HepG2 (cell line): Measurements from ENCODE around the gene ELAVL3. TPM values are rescaled to one million over a fixed set of nuclear protein-coding genes. Genes with fewer than 3 reads are reported as not detected.
A peak's percentile ranks its signal among the peaks of the same experiment; 100 is the strongest.

Experiments used
- ATF1 ChIP-seq: IDR thresholded peaks from 2 replicates; pipeline ENCODE4 v1.6.1; 2016; ENCODE audit warnings: mild to moderate bottlenecking, control low read depth
- BRD4 ChIP-seq: sonication (generic); formaldehyde crosslinking; IDR thresholded peaks from 2 replicates; pipeline ENCODE4 v1.4.0; 2020; ENCODE audit warnings: missing genetic modification reagents
- CEBPG ChIP-seq: IDR thresholded peaks from 2 replicates; pipeline ENCODE4 v1.6.1; 2016
- CREB1 ChIP-seq, 2 experiments: fragments of 450-650 bp in 1 of 2; IDR thresholded peaks; 2 replicates each; pipeline ENCODE4 v1.6.1; 2016 to 2017; ENCODE audit warnings: control low read depth in 1 of 2, mild to moderate bottlenecking in 1 of 2, missing compliant biosample characterization in 1 of 2, missing genetic modification characterization in 1 of 2
- EED ChIP-seq: sonication (generic); formaldehyde crosslinking; IDR thresholded peaks from 2 replicates; pipeline ENCODE4 v1.5.0; 2020; ENCODE audit warnings: mild to moderate bottlenecking, missing genetic modification reagents
- HMG20A ChIP-seq: IDR thresholded peaks from 2 replicates; pipeline ENCODE4 v1.6.1; 2016; ENCODE audit warnings: borderline replicate concordance
- JUNB ChIP-seq: sonication (generic); formaldehyde crosslinking; IDR thresholded peaks from 2 replicates; pipeline ENCODE4 v1.8.0; 2022; ENCODE audit warnings: missing genetic modification reagents, mild to moderate bottlenecking, borderline replicate concordance
- PCBP2 ChIP-seq: fragments of 200-400 bp; formaldehyde crosslinking; optimal IDR thresholded peaks from 2 replicates; pipeline ENCODE3; 2018; ENCODE audit warnings: low read length, low read depth; ENCODE audit not compliant: poor library complexity, severe bottlenecking
- RAD51 ChIP-seq: fragments of 450-650 bp; IDR thresholded peaks from 2 replicates; pipeline ENCODE4 v1.6.1; 2016; ENCODE audit warnings: borderline replicate concordance
- SYNCRIP ChIP-seq: fragments of 200-400 bp; formaldehyde crosslinking; IDR thresholded peaks from 2 replicates; pipeline ENCODE4 v1.6.1; 2018; ENCODE audit warnings: mild to moderate bottlenecking, low read depth, low read length; ENCODE audit not compliant: insufficient read depth
- TBP ChIP-seq: sonication (generic); formaldehyde crosslinking; IDR thresholded peaks from 2 replicates; pipeline ENCODE4 v1.5.0; 2020; ENCODE audit warnings: missing genetic modification reagents
- TRIM24 ChIP-seq: sonication (generic); formaldehyde crosslinking; IDR thresholded peaks from 2 replicates; pipeline ENCODE4 v1.8.0; 2022; ENCODE audit warnings: mild to moderate bottlenecking, missing genetic modification reagents
- ZBTB20 ChIP-seq: sonication (generic); formaldehyde crosslinking; IDR thresholded peaks from 2 replicates; pipeline ENCODE4 v1.8.1; 2023; ENCODE audit warnings: missing genetic modification reagents, low read depth, mild to moderate bottlenecking, borderline replicate concordance
- ZNF326 ChIP-seq: sonication (generic); formaldehyde crosslinking; IDR thresholded peaks from 2 replicates; pipeline ENCODE4 v1.4.0; 2020; ENCODE audit warnings: missing genetic modification reagents, borderline replicate concordance
- ZNF546 ChIP-seq: sonication (generic); formaldehyde crosslinking; conservative IDR thresholded peaks from 2 replicates; pipeline ENCODE4 v1.8.1; 2023; ENCODE audit warnings: mild to moderate bottlenecking, missing genetic modification reagents
- ZNF616 ChIP-seq: sonication (generic); formaldehyde crosslinking; IDR thresholded peaks from 2 replicates; pipeline ENCODE4 v1.5.0; 2020; ENCODE audit warnings: low read depth, mild to moderate bottlenecking, missing genetic modification reagents
- ZNF678 ChIP-seq: sonication (generic); formaldehyde crosslinking; IDR thresholded peaks from 2 replicates; pipeline ENCODE4 v1.4.0; 2020; ENCODE audit warnings: mild to moderate bottlenecking, missing genetic modification reagents
- polyA plus RNA-seq, 8 experiments: library from polyadenylated mRNA; depleted of rRNA in 3 of 8; stranded (reverse) in 7 of 8; unstranded in 1 of 8; fragments of >200 nt; fragmentation: Illumina TruSeq in 4 of 8; extraction: Trizol in 4 of 8; gene quantifications; 2 replicates each; pipeline versions ENCODE4 v1.2.1 to v1.2.3, GENCODE V29; 2011 to 2016; ENCODE audit warnings: low read depth in 4 of 8, missing spikeins in 1 of 8, mixed read lengths in 1 of 8; ENCODE audit not compliant: insufficient read depth in 1 of 8
- total RNA-seq, 5 experiments: library from RNA; depleted of rRNA; stranded (reverse); fragments of >200 nt; fragmentation: Illumina TruSeq; extraction: Trizol; gene quantifications; 2 replicates each; pipeline ENCODE4 v1.2.3, GENCODE V29; 2016; ENCODE audit warnings: low read depth in 1 of 5
- TF ChIP-seq, protein P1 (sequence below): sonication (generic); formaldehyde crosslinking; IDR thresholded peaks from 2 replicates; pipeline ENCODE4 v1.8.0; 2022; ENCODE audit warnings: missing genetic modification reagents, mild to moderate bottlenecking, borderline replicate concordance
- TF ChIP-seq, protein P2 (sequence below): sonication (generic); formaldehyde crosslinking; IDR thresholded peaks from 2 replicates; pipeline ENCODE4 v1.4.0; 2020; ENCODE audit warnings: missing genetic modification reagents, borderline replicate concordance
- TF ChIP-seq, protein P3 (sequence below): sonication (generic); formaldehyde crosslinking; conservative IDR thresholded peaks from 2 replicates; pipeline ENCODE4 v1.4.0; 2020; ENCODE audit warnings: mild to moderate bottlenecking, missing genetic modification reagents, moderate library complexity
- TF ChIP-seq, protein P4 (sequence below): sonication (generic); formaldehyde crosslinking; IDR thresholded peaks from 2 replicates; pipeline ENCODE4 v1.4.0; 2020; ENCODE audit warnings: mild to moderate bottlenecking, missing genetic modification reagents

ELAVL3 gene
- total and polyA plus RNA-seq, 2 of the 13 experiments (the other 11 are each of a cell fraction or from before 2014, with no cell fraction given) = 0.03 TPM; not detected in 1

DNA sequence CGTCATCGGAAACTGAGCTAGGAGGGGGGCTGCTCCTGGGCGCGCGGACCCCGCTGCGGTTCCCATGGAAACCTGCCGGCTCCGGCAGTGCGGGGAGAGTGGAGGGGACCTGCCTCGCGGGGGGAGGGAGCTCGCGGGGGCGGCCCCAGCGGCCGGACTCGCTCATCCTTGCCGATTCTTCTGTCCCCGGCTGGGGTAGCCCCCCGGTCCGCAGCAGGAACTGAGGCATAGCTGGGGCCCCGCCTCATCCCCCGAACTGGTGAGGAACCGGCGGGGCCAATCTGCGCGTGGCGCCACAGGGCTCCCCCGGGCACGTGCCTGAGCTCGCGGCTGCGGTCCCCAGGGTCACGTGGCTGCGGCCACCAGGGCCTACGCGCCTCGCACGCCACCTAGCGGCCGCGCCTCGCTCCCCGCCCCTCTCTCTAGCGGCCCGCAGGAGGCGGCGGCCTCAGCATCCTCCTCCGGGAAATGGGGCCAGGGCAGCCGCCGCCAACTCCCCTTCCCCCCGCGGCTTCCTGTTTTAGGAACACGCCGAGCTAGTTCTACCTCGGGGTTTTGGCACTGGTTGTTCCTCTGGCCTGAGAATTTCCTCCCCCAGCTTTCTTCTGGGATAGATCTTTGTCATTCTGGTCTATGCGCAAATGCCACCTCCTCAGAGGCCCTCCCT is 1.7 kb upstream of the ELAVL3 start (continued):
- no peak for TF ChIP-seq ZNF326
- no peak for TF ChIP-seq PCBP2
- no peak; the same call in 1 of the 2 replicates for TF ChIP-seq BRD4 (CRISPR knock-in tag)
- TF ChIP-seq TRIM24 (CRISPR knock-in tag) = no peak
- TF ChIP-seq ATF1 = no peak
- TF ChIP-seq TBP (CRISPR knock-in tag) = no peak
- TF ChIP-seq, protein P1, sequence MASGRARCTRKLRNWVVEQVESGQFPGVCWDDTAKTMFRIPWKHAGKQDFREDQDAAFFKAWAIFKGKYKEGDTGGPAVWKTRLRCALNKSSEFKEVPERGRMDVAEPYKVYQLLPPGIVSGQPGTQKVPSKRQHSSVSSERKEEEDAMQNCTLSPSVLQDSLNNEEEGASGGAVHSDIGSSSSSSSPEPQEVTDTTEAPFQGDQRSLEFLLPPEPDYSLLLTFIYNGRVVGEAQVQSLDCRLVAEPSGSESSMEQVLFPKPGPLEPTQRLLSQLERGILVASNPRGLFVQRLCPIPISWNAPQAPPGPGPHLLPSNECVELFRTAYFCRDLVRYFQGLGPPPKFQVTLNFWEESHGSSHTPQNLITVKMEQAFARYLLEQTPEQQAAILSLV (CRISPR knock-in tag) = peak; percentile 85; the same call in 1 of the 2 replicates
- TF ChIP-seq, protein P2, sequence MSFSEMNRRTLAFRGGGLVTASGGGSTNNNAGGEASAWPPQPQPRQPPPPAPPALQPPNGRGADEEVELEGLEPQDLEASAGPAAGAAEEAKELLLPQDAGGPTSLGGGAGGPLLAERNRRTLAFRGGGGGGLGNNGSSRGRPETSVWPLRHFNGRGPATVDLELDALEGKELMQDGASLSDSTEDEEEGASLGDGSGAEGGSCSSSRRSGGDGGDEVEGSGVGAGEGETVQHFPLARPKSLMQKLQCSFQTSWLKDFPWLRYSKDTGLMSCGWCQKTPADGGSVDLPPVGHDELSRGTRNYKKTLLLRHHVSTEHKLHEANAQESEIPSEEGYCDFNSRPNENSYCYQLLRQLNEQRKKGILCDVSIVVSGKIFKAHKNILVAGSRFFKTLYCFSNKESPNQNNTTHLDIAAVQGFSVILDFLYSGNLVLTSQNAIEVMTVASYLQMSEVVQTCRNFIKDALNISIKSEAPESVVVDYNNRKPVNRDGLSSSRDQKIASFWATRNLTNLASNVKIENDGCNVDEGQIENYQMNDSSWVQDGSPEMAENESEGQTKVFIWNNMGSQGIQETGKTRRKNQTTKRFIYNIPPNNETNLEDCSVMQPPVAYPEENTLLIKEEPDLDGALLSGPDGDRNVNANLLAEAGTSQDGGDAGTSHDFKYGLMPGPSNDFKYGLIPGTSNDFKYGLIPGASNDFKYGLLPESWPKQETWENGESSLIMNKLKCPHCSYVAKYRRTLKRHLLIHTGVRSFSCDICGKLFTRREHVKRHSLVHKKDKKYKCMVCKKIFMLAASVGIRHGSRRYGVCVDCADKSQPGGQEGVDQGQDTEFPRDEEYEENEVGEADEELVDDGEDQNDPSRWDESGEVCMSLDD (CRISPR knock-in tag) = peak; percentile 68; the same call in 1 of the 2 replicates
- TF ChIP-seq ZNF616 (CRISPR knock-in tag) = peak; percentile 93
- no peak for TF ChIP-seq JUNB
- peak; percentile 26; the same call in 1 of the 2 replicates for TF ChIP-seq CEBPG
- no peak for TF ChIP-seq CREB1 (IDR thresholded peaks at IDR 0.05)
- no peak for TF ChIP-seq CREB1 (CRISPR knock-in tag; IDR thresholded peaks at IDR 0.05)
- TF ChIP-seq ZNF678 (CRISPR knock-in tag) = 0 out of 2 replicates have a peak, but pooled peaks have one; percentile 18
- peak; percentile 84; the same call in 1 of the 2 replicates for TF ChIP-seq ZNF546 (CRISPR knock-in tag)
- no peak for TF ChIP-seq EED (CRISPR knock-in tag)
- no peak for TF ChIP-seq SYNCRIP
- no peak for TF ChIP-seq ZBTB20
- TF ChIP-seq, protein P3, sequence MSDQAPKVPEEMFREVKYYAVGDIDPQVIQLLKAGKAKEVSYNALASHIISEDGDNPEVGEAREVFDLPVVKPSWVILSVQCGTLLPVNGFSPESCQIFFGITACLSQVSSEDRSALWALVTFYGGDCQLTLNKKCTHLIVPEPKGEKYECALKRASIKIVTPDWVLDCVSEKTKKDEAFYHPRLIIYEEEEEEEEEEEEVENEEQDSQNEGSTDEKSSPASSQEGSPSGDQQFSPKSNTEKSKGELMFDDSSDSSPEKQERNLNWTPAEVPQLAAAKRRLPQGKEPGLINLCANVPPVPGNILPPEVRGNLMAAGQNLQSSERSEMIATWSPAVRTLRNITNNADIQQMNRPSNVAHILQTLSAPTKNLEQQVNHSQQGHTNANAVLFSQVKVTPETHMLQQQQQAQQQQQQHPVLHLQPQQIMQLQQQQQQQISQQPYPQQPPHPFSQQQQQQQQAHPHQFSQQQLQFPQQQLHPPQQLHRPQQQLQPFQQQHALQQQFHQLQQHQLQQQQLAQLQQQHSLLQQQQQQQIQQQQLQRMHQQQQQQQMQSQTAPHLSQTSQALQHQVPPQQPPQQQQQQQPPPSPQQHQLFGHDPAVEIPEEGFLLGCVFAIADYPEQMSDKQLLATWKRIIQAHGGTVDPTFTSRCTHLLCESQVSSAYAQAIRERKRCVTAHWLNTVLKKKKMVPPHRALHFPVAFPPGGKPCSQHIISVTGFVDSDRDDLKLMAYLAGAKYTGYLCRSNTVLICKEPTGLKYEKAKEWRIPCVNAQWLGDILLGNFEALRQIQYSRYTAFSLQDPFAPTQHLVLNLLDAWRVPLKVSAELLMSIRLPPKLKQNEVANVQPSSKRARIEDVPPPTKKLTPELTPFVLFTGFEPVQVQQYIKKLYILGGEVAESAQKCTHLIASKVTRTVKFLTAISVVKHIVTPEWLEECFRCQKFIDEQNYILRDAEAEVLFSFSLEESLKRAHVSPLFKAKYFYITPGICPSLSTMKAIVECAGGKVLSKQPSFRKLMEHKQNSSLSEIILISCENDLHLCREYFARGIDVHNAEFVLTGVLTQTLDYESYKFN (CRISPR knock-in tag) = peak; percentile 17; the same call in 1 of the 2 replicates
- TF ChIP-seq, protein P4, sequence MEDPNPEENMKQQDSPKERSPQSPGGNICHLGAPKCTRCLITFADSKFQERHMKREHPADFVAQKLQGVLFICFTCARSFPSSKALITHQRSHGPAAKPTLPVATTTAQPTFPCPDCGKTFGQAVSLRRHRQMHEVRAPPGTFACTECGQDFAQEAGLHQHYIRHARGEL (CRISPR knock-in tag) = no peak
- TF ChIP-seq HMG20A (CRISPR knock-in tag) = no peak
- TF ChIP-seq RAD51 = peak; percentile 61
